GM10847 (cell line): ENCODE measurements around the gene CLDN10.

Source experiments
- POLR2A ChIP-seq: IDR thresholded peaks from 2 replicates; pipeline ENCODE4 v1.6.1; 2011; ENCODE audit not compliant: insufficient read length; ENCODE audit errors: extremely low read depth

The CLDN10 gene

GRCh38 chr13:95552539-95553441 is at the start of gene CLDN10:
Gene CLDN10, plus strand, starts transcription at chr13:95552720. Its CDS starts 34 bp downstream, at chr13:95552754.
- no peak for TF ChIP-seq POLR2A

- TF ChIP-seq POLR2A, result no peak
Observed at GRCh38 chr13:95503662-95504061, 48.9 kb upstream of the CLDN10 start.

GRCh38 chr13:95505265-95505664 is 47.3 kb upstream of the CLDN10 start:
- no peak for TF ChIP-seq POLR2A

- TF ChIP-seq POLR2A, result no peak
Observed at GRCh38 chr13:95505986-95506385, 46.5 kb upstream of the CLDN10 start.

GRCh38 chr13:95507991-95508390 is 44.5 kb upstream of the CLDN10 start:
- TF ChIP-seq POLR2A, result no peak

- TF ChIP-seq POLR2A, result no peak
Observed at GRCh38 chr13:95508996-95509395, 43.5 kb upstream of the CLDN10 start.

- TF ChIP-seq POLR2A, result no peak
Observed at GRCh38 chr13:95509521-95510310, 42.8 kb upstream of the CLDN10 start.

- no peak for TF ChIP-seq POLR2A
Observed at GRCh38 chr13:95510950-95511349, 41.6 kb upstream of the CLDN10 start.

GRCh38 chr13:95512424-95512823 is 40.1 kb upstream of the CLDN10 start:
- TF ChIP-seq POLR2A, result no peak

GRCh38 chr13:95512957-95513356 is 39.6 kb upstream of the CLDN10 start:
- TF ChIP-seq POLR2A, result no peak

GRCh38 chr13:95516021-95516420 is 36.5 kb upstream of the CLDN10 start:
- TF ChIP-seq POLR2A, result no peak

- no peak for TF ChIP-seq POLR2A
Observed at GRCh38 chr13:95516492-95516891, 36.0 kb upstream of the CLDN10 start.

- no peak for TF ChIP-seq POLR2A
Observed at GRCh38 chr13:95523598-95523997, 28.9 kb upstream of the CLDN10 start.

- TF ChIP-seq POLR2A, result no peak
Observed at GRCh38 chr13:95524264-95524901, 28.1 kb upstream of the CLDN10 start.

- no peak for TF ChIP-seq POLR2A
Observed at GRCh38 chr13:95527955-95528354, 24.6 kb upstream of the CLDN10 start.

- no peak for TF ChIP-seq POLR2A
Observed at GRCh38 chr13:95530178-95530577, 22.3 kb upstream of the CLDN10 start.
